Activated CD4-positive, alpha-beta T cell treated with anti-CD3 and anti-CD28 coated beads for 36 hours (primary cell): ENCODE measurements around the gene CHFR. TPM values are rescaled to one million over a fixed set of nuclear protein-coding genes. Genes with fewer than 3 reads are reported as not detected.
"Not testable (repeated sequence)": the region's sequence is repeated elsewhere in the genome, so short reads cannot be mapped to it uniquely, and the experiment has no call there.

Experiments used
- ATAC-seq: fragments of 200-7000 bp; cut with Tn5 transposase; one replicate; pipeline ENCODE4 v1.10.0; 2021; ENCODE audit warnings: mild to moderate bottlenecking, moderate library complexity
- CTCF ChIA-PET: fragments of 350-600 bp; sonication (Branson Sonifier 250); formaldehyde crosslinking; loops from one replicate; lab custom pipeline; 2021; ENCODE audit warnings: antibody characterized with exemption; lab: Charles Lee
- POLR2A ChIA-PET: fragments of 350-600 bp; sonication (Branson Sonifier 250); formaldehyde crosslinking; loops from one replicate; lab custom pipeline; 2021; ENCODE audit warnings: antibody characterized with exemption, inconsistent platforms; lab: Charles Lee
- DNase-seq: peaks from one replicate; pipeline ENCODE4 v3.0.0-alpha.2; 2020
- H3K27ac Mint-ChIP-seq: one replicate; pipeline ENCODE4 v1.8.0; 2021; ENCODE audit warnings: mixed read lengths
- H3K27me3 Mint-ChIP-seq: one replicate; pipeline ENCODE4 v1.8.0; 2021; ENCODE audit warnings: mixed read lengths
- H3K36me3 Mint-ChIP-seq: one replicate; pipeline ENCODE4 v1.8.0; 2021; ENCODE audit warnings: low read depth, mixed read lengths
- H3K4me1 Mint-ChIP-seq: one replicate; pipeline ENCODE4 v1.8.0; 2021; ENCODE audit warnings: mixed read lengths
- H3K4me3 Mint-ChIP-seq: one replicate; pipeline ENCODE4 v1.8.0; 2021; ENCODE audit warnings: mild to moderate bottlenecking, moderate library complexity, mixed read lengths
- H3K9me3 Mint-ChIP-seq: one replicate; pipeline ENCODE4 v1.8.0; 2021; ENCODE audit warnings: low read depth, mixed read lengths
- intact Hi-C, 2 experiments: fragments of 100-400 bp; cut with DNase I in 1 of 2; cut with micrococcal nuclease in 1 of 2; formaldehyde crosslinking; loops; one replicate each; pipeline versions ENCODE4 v1.14.2 to v1.15.1; 2022 to 2024; cut with DNase I, micrococcal nuclease
- total RNA-seq, 2 experiments: library from RNA; stranded (reverse); gene quantifications; one replicate each; pipeline ENCODE4 v1.2.3, GENCODE V29; 2021

The CHFR gene
- total RNA-seq, 2 experiments from 2014 or later: 36.5 to 36.8 TPM

- Mint-ChIP-seq H3K4me3 (no peak overlapping the region), H3K36me3 (peaks cover 40% of the 10 kb centered on the region), H3K27ac (no peak overlapping the region), H3K9me3 (no peaks in the 10 kb centered on the region), H3K4me1 (peaks cover 28% of the 10 kb centered on the region), H3K27me3 (no peaks in the 10 kb centered on the region)
- intact Hi-C loops: no loop called here
- DNase-seq (no peak), ATAC-seq (no peak)
- ChIA-PET POLR2A (no interaction called here), CTCF (interaction anchor here (1.1 kb wide), 1 partner anchor 31 kb away, joined by 3 read pairs; no protein-coding TSS in a partner anchor)
These were observed 48.9 kb downstream of the CHFR start for GRCh38 chr12:132838410-132839080.

GRCh38 chr12:132837693-132838409 is 49.6 kb downstream of the CHFR start:
- no peaks in the 10 kb centered on the region for H3K9me3 Mint-ChIP-seq
- H3K27me3 Mint-ChIP-seq: no peaks in the 10 kb centered on the region
- H3K36me3 Mint-ChIP-seq: peaks cover 41% of the 10 kb centered on the region
- ATAC-seq (no peak), DNase-seq (no peak)
- ChIA-PET CTCF (interaction anchor here (1.1 kb wide), 1 partner anchor 31 kb away, joined by 3 read pairs; no protein-coding TSS in a partner anchor), POLR2A (no interaction called here)
- no peak overlapping the region for H3K4me3 Mint-ChIP-seq
- peaks cover 31% of the 10 kb centered on the region for H3K4me1 Mint-ChIP-seq
- no peak overlapping the region for H3K27ac Mint-ChIP-seq
- intact Hi-C loops: no loop called here

GRCh38 chr12:132836795-132837331 is 50.5 kb downstream of the CHFR start:
- DNase-seq (no peak), ATAC-seq (no peak)
- Mint-ChIP-seq H3K36me3 (peaks cover 38% of the 10 kb centered on the region), H3K9me3 (no peaks in the 10 kb centered on the region), H3K27me3 (no peaks in the 10 kb centered on the region), H3K4me3 (peak overlapping the region; percentile 25), H3K4me1 (peaks cover 31% of the 10 kb centered on the region), H3K27ac (peak overlapping the region; percentile 39)
- intact Hi-C loops: no loop called here
- CTCF ChIA-PET: no interaction called here
- POLR2A ChIA-PET: no interaction called here

- Mint-ChIP-seq H3K36me3 (peaks cover 34% of the 10 kb centered on the region), H3K4me1 (peaks cover 31% of the 10 kb centered on the region), H3K4me3 (peak overlapping the region; percentile 25)
- intact Hi-C loops, H3K27ac Mint-ChIP-seq, H3K27me3 Mint-ChIP-seq, H3K9me3 Mint-ChIP-seq, ATAC-seq, CTCF ChIA-PET, POLR2A ChIA-PET: not testable (repeated sequence)
- peak; percentile 25 for DNase-seq
These were observed 51.2 kb downstream of the CHFR start for GRCh38 chr12:132836230-132836629.

- H3K36me3 Mint-ChIP-seq: peaks cover 33% of the 10 kb centered on the region
- H3K27ac Mint-ChIP-seq: peak overlapping the region; percentile 98
- H3K4me3 Mint-ChIP-seq: peak overlapping the region; percentile 52
- ChIA-PET CTCF (interaction anchor here (1.6 kb wide), 1 partner anchor 10 kb away, joined by 5 read pairs; no protein-coding TSS in a partner anchor), POLR2A (no interaction called here)
- ATAC-seq (no peak), DNase-seq (no peak)
- peaks cover 31% of the 10 kb centered on the region for H3K4me1 Mint-ChIP-seq
- intact Hi-C loops: no loop called here
- H3K27me3 Mint-ChIP-seq: no peaks in the 10 kb centered on the region
- no peaks in the 10 kb centered on the region for H3K9me3 Mint-ChIP-seq
These were observed 52.1 kb downstream of the CHFR start for GRCh38 chr12:132835076-132836025.

GRCh38 chr12:132834181-132834711 is 53.2 kb downstream of the CHFR start:
- H3K9me3 Mint-ChIP-seq: no peaks in the 10 kb centered on the region
- peak overlapping the region; percentile 98 for H3K27ac Mint-ChIP-seq
- intact Hi-C loops: no loop called here
- peak overlapping the region; percentile 52 for H3K4me3 Mint-ChIP-seq
- H3K27me3 Mint-ChIP-seq: no peaks in the 10 kb centered on the region
- ChIA-PET POLR2A (interaction anchor here (0.6 to 1.1 kb wide), 3 partner anchors 53 to 296 kb away, joined by 3 read pairs; partner anchors contain the start of genes CHFR and ZNF10), CTCF (interaction anchor here (0.6 to 1.6 kb wide), 3 partner anchors 11 to 66 kb away, joined by 3 to 5 read pairs (median 3); no protein-coding TSS in a partner anchor)
- peaks cover 30% of the 10 kb centered on the region for H3K36me3 Mint-ChIP-seq
- ATAC-seq: peak; percentile 90
- DNase-seq: peak; percentile 64
- H3K4me1 Mint-ChIP-seq: peaks cover 35% of the 10 kb centered on the region

GRCh38 chr12:132833341-132833740 is 54.1 kb downstream of the CHFR start:
- ChIA-PET POLR2A (interaction anchor here (0.9 kb wide), 1 partner anchor 54 kb away, joined by 3 read pairs; the partner anchor contains the start of gene CHFR), CTCF (interaction anchor here (0.6 to 1.6 kb wide), 2 partner anchors 12 kb away, joined by 3 to 5 read pairs; no protein-coding TSS in a partner anchor)
- DNase-seq: no peak
- Mint-ChIP-seq H3K4me3 (no peak overlapping the region), H3K36me3 (peaks cover 24% of the 10 kb centered on the region), H3K27ac (peak overlapping the region; percentile 98), H3K27me3 (no peaks in the 10 kb centered on the region), H3K9me3 (no peaks in the 10 kb centered on the region), H3K4me1 (peaks cover 35% of the 10 kb centered on the region)
- intact Hi-C loops: no loop called here
- ATAC-seq: no peak

GRCh38 chr12:132831771-132832170 is 55.6 kb downstream of the CHFR start:
- POLR2A ChIA-PET: no interaction called here
- Mint-ChIP-seq H3K36me3 (peaks cover 33% of the 10 kb centered on the region), H3K27ac (no peak overlapping the region), H3K27me3 (no peaks in the 10 kb centered on the region), H3K4me3 (no peak overlapping the region), H3K9me3 (no peaks in the 10 kb centered on the region), H3K4me1 (peaks cover 44% of the 10 kb centered on the region)
- CTCF ChIA-PET: interaction anchor here (0.5 to 1.5 kb wide), 3 partner anchors 12 to 146 kb away, joined by 3 to 5 read pairs (median 3); no protein-coding TSS in a partner anchor
- DNase-seq: no peak
- no peak for ATAC-seq
- intact Hi-C loops: no loop called here

- H3K4me3 Mint-ChIP-seq: peak within 1 kb of the TSS; percentile 93
- peaks cover 53% of the 10 kb centered on the region for H3K36me3 Mint-ChIP-seq
- H3K9me3 Mint-ChIP-seq: no peaks in the 10 kb centered on the region
- ChIA-PET POLR2A (interaction anchor here (0.7 to 1.2 kb wide), 2 partner anchors 68 to 144 kb away, joined by 3 read pairs; no protein-coding TSS in a partner anchor), CTCF (interaction anchor here (0.7 to 0.9 kb wide), 2 partner anchors 11 to 76 kb away, joined by 3 to 6 read pairs; no protein-coding TSS in a partner anchor)
- peak; percentile 98 for DNase-seq
- peak within 1 kb of the TSS; percentile 100 for H3K27ac Mint-ChIP-seq
- intact Hi-C loops: loop anchor here (1.0 to 5.0 kb wide), 19 partner anchors 58 to 900 kb away; partner anchors contain the start of genes CHFR (in 2 of the 2), ANKLE2 (in 1 of the 2), EP400 (in 1 of the 2) and PGAM5 (in 1 of the 2)
- peak; percentile 89 for ATAC-seq
- H3K4me1 Mint-ChIP-seq: peaks cover 44% of the 10 kb centered on the region
- no peaks in the 10 kb centered on the region for H3K27me3 Mint-ChIP-seq
These were observed 58.5 kb downstream of the CHFR start, which contains the start of gene GOLGA3 for GRCh38 chr12:132828706-132829534. Gene GOLGA3 (minus strand): TSS chr12:132828869. CDS start chr12:132822128, 6,741 bp downstream.
